Endodermal cell (in vitro differentiated cells): ENCODE data around the gene ZBTB20. TPM values are rescaled to one million over a fixed set of nuclear protein-coding genes. Genes with fewer than 3 reads are reported as not detected.

Source experiments
- DNase-seq: peaks from one replicate; pipeline ENCODE4 v3.0.0-alpha.2; 2017
- H3K27ac ChIP-seq: 2 replicates; pipeline ENCODE4 v1.5.1; 2013; ENCODE audit warnings: mild to moderate bottlenecking, low read depth, low read length, moderate library complexity
- H3K27me3 ChIP-seq: 2 replicates; pipeline ENCODE4 v1.6.1; 2013; ENCODE audit warnings: mild to moderate bottlenecking, low read length, moderate library complexity; ENCODE audit not compliant: insufficient read depth, control insufficient read depth, poor library complexity, severe bottlenecking
- H3K36me3 ChIP-seq: 2 replicates; pipeline ENCODE4 v1.7.0; 2013; ENCODE audit warnings: mild to moderate bottlenecking, low read length, moderate library complexity; ENCODE audit not compliant: control insufficient read depth, insufficient read depth
- H3K4me1 ChIP-seq: one replicate; pipeline ENCODE4 v1.7.0; 2013; ENCODE audit warnings: low read length; ENCODE audit not compliant: control insufficient read depth, insufficient read depth
- H3K4me3 ChIP-seq: 2 replicates; pipeline ENCODE4 v1.5.1; 2013; ENCODE audit warnings: mild to moderate bottlenecking, low read length, moderate library complexity
- H3K9ac ChIP-seq: 2 replicates; pipeline ENCODE4 v1.6.1; 2013; ENCODE audit warnings: mild to moderate bottlenecking, low read length, moderate library complexity; ENCODE audit not compliant: poor library complexity, severe bottlenecking; ENCODE audit errors: extremely low read depth
- H3K9me3 ChIP-seq: 2 replicates; pipeline ENCODE4 v1.6.1; 2013; ENCODE audit warnings: mild to moderate bottlenecking, low read length, moderate library complexity; ENCODE audit not compliant: control insufficient read depth
- H3K27ac Mint-ChIP-seq: 2 replicates; pipeline ENCODE4 v1.8.0; 2020; ENCODE audit warnings: mixed read lengths
- H3K27me3 Mint-ChIP-seq: 2 replicates; pipeline ENCODE4 v1.8.0; 2021; ENCODE audit warnings: mild to moderate bottlenecking, mixed read lengths; ENCODE audit not compliant: insufficient read depth
- H3K36me3 Mint-ChIP-seq: 2 replicates; pipeline ENCODE4 v1.8.0; 2020; ENCODE audit warnings: low read depth, mixed read lengths
- H3K4me1 Mint-ChIP-seq: 2 replicates; pipeline ENCODE4 v1.8.0; 2020; ENCODE audit warnings: mixed read lengths
- H3K4me3 Mint-ChIP-seq: 2 replicates; pipeline ENCODE4 v1.8.0; 2020; ENCODE audit warnings: mild to moderate bottlenecking, moderate library complexity, mixed read lengths
- H3K9me3 Mint-ChIP-seq: 2 replicates; pipeline ENCODE4 v1.8.0; 2020; ENCODE audit warnings: mild to moderate bottlenecking, mixed read lengths
- CTCF ChIP-seq: fragments of 200-600 bp; sonication (generic); conservative IDR thresholded peaks from 2 replicates; pipeline ENCODE4 v1.5.0; 2021; ENCODE audit warnings: antibody characterized with exemption, mild to moderate bottlenecking
- WGBS, 2 experiments: methylation state at CpG; one replicate each; pipeline versions ENCODE4 v1.1.5 to v1.1.7; 2013; ENCODE audit warnings: missing lambda C conversion rate in 2 of 2, mixed read lengths in 1 of 2; ENCODE audit not compliant: insufficient coverage in 1 of 2, insufficient read length in 1 of 2; 5-methylcytosine and 5-hydroxymethylcytosine counted together
- total RNA-seq, 2 donors: library from RNA; stranded (reverse); fragmentation: NEBNext Ultra II Directional in 1 of 2; extraction: Animal tissue kit (Norgen Biotek cat#: 25700) in 1 of 2; gene quantifications; 2 replicates in 1 of 2; 3 replicates in 1 of 2; pipeline ENCODE4 v1.2.1, GENCODE V29; 2021

The ZBTB20 gene
- total RNA-seq, 2 donors from 2014 or later = 1.6 to 2.9 TPM

DNA sequence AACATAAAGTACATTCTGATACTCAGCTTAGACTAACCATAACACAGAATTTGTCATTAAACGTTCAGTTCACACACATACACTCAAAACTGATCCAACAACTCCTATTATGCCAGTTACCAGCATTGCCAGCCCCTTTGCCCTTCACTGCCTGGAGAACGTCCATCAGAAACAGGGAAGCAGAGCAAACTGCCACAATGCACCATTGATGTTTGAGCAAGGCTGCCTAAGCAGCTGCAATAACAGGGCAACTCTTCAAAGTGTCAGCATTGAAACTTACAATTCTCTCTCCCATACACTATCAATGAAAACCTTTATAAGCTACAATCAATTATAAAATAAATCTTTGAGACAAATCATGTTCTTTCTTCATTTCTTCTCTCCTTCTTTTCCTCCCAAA is 85.1 kb downstream of the ZBTB20 start:
- Mint-ChIP-seq H3K27me3 (no peaks in the 10 kb centered on the region), H3K36me3 (no peaks in the 10 kb centered on the region), H3K27ac (no peak overlapping the region), H3K4me3 (no peak overlapping the region), H3K4me1 (no peaks in the 10 kb centered on the region), H3K9me3 (peaks cover 4% of the 10 kb centered on the region)
- H3K9me3 ChIP-seq = no peaks in the 10 kb centered on the region
- no peak overlapping the region for H3K4me3 ChIP-seq
- 60 to 86% methylated on average over 1 to 2 of the region's 2 CpGs for WGBS, 2 experiments
- H3K27ac ChIP-seq = no peak overlapping the region
- H3K36me3 ChIP-seq = no peaks in the 10 kb centered on the region
- no peaks in the 10 kb centered on the region for H3K4me1 ChIP-seq
- no peaks in the 10 kb centered on the region for H3K27me3 ChIP-seq
- DNase-seq = no peak
- no peak overlapping the region for H3K9ac ChIP-seq
- no peak for TF ChIP-seq CTCF

DNA sequence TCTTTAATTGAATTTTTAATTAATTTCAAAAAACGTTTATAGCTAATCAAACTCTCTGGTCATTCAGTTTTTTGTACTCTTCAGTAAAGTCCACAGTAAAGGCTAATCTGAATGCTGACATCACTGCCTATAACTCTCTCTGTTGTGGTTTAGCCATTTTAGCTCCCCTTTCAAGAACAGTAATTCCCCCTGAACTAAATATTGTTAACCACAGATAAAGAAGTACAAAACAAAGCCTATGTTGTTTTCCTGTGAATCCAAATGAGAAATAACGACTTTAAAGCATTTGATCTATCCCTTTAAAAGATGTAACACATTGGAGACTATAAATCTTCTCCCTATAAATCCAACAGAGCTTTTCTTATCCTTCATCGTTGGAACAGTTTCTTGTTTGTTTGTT is 94.2 kb downstream of the ZBTB20 start:
- no peak for TF ChIP-seq CTCF
- Histone ChIP-seq H3K27me3 (no peaks in the 10 kb centered on the region), H3K4me3 (no peak overlapping the region), H3K36me3 (no peaks in the 10 kb centered on the region), H3K27ac (no peak overlapping the region), H3K4me1 (peaks cover 4% of the 10 kb centered on the region), H3K9ac (no peak overlapping the region), H3K9me3 (no peaks in the 10 kb centered on the region)
- 79 to 89% methylated on average over 1 to 3 of the region's 3 CpGs for WGBS, 2 experiments
- Mint-ChIP-seq H3K36me3 (no peaks in the 10 kb centered on the region), H3K4me3 (no peak overlapping the region), H3K4me1 (no peaks in the 10 kb centered on the region), H3K9me3 (no peaks in the 10 kb centered on the region), H3K27ac (no peak overlapping the region), H3K27me3 (no peaks in the 10 kb centered on the region)
- DNase-seq = no peak

GRCh38 chr3:115042351-115042750 is 104.7 kb downstream of the ZBTB20 start:
- no peak for TF ChIP-seq CTCF
- no peak overlapping the region for H3K4me3 ChIP-seq
- no peak overlapping the region for H3K4me3 Mint-ChIP-seq
- 91 to 100% methylated on average over 1 to 3 of the region's 3 CpGs for WGBS, 2 experiments
- H3K9me3 Mint-ChIP-seq = no peaks in the 10 kb centered on the region
- H3K27ac ChIP-seq = no peak overlapping the region
- H3K27me3 ChIP-seq = no peaks in the 10 kb centered on the region
- no peaks in the 10 kb centered on the region for H3K9me3 ChIP-seq
- H3K36me3 ChIP-seq = no peaks in the 10 kb centered on the region
- H3K27ac Mint-ChIP-seq = no peak overlapping the region
- no peaks in the 10 kb centered on the region for H3K36me3 Mint-ChIP-seq
- no peak for DNase-seq
- H3K27me3 Mint-ChIP-seq = no peaks in the 10 kb centered on the region
- H3K4me1 Mint-ChIP-seq = no peaks in the 10 kb centered on the region
- H3K4me1 ChIP-seq = no peaks in the 10 kb centered on the region
- no peak overlapping the region for H3K9ac ChIP-seq
